Ovary (tissue), 9 donors: ENCODE data around the gene INS. TPM values are rescaled to one million over a fixed set of nuclear protein-coding genes. Genes with fewer than 3 reads are reported as not detected.

Source experiments
- DNase-seq, 5 donors: peaks; one replicate each; pipeline ENCODE4 v3.0.0-alpha.2; 2019 to 2020
- H3K27ac ChIP-seq, 2 donors: fragments of 200-600 bp; one replicate each; pipeline versions ENCODE4 v1.5.1 to v1.8.0; 2019 to 2022
- H3K27me3 ChIP-seq: fragments of 200-600 bp; one replicate; pipeline ENCODE4 v1.8.0; 2022
- H3K36me3 ChIP-seq: fragments of 200-600 bp; sonication (generic); one replicate; pipeline ENCODE4 v1.5.1; 2019
- H3K4me1 ChIP-seq: one replicate; pipeline ENCODE4 v1.8.1; 2013; ENCODE audit warnings: mild to moderate bottlenecking, moderate library complexity; ENCODE audit not compliant: insufficient read depth
- H3K4me3 ChIP-seq: fragments of 200-600 bp; sonication (generic); one replicate; pipeline ENCODE4 v1.5.1; 2017
- H3K9me3 ChIP-seq, 2 donors: fragments of 200-600 bp in 1 of 2; sonication (generic) in 1 of 2; one replicate each; pipeline versions ENCODE4 v1.5.1 to v1.8.1; 2013 to 2019; ENCODE audit warnings: mild to moderate bottlenecking in 1 of 2, moderate library complexity in 1 of 2
- CTCF ChIP-seq, 3 donors: fragments of 450-650 bp in 2 of 3; fragments of 200-600 bp in 1 of 3; IDR thresholded peaks; one replicate each; pipeline versions ENCODE4 v1.5.1 to v1.8.0; 2016 to 2022; ENCODE audit warnings: antibody characterized with exemption in 3 of 3, mild to moderate bottlenecking in 1 of 3
- EP300 ChIP-seq: sonication (generic); formaldehyde crosslinking; IDR thresholded peaks from one replicate; pipeline ENCODE4 v1.6.1; 2017; ENCODE audit warnings: antibody characterized with exemption
- POLR2A ChIP-seq: fragments of 450-650 bp; IDR thresholded peaks from one replicate; pipeline ENCODE4 v1.6.1; 2017; ENCODE audit warnings: antibody characterized with exemption, mild to moderate bottlenecking, moderate library complexity
- WGBS, 3 donors: extraction: QIAGEN DNeasy Blood & Tissue Kit in 1 of 3; methylation state at CpG; one replicate each; pipeline versions ENCODE4 v1.1.5 to v1.1.7; 2013 to 2017; 5-methylcytosine and 5-hydroxymethylcytosine counted together
- intact Hi-C, 4 donors: fragments of 100-400 bp; cut with DNase I; formaldehyde crosslinking; loops; one replicate each; pipeline versions ENCODE4 v1.11.0 to v1.15.1; 2022 to 2023
- polyA plus RNA-seq, 2 donors: library from polyadenylated mRNA; stranded (reverse); fragments of 200-250 nt in 1 of 2; fragments of 350-450 nt in 1 of 2; fragmentation: Illumina TruSeq in 1 of 2; extraction: RNeasy Lipid Tissue Mini Kit (QIAGEN cat#74804) in 1 of 2; gene quantifications; one replicate each; pipeline ENCODE4 v1.2.3, GENCODE V29; 2013 to 2014
- total RNA-seq, 7 donors: library from RNA; depleted of rRNA in 2 of 7; stranded (reverse); fragments of >200 nt in 2 of 7; fragmentation: NEBNext Ultra II Directional in 3 of 7; extraction: Animal tissue kit (Norgen Biotek cat#: 25700) in 3 of 7; gene quantifications; one replicate each; pipeline versions ENCODE4 v1.1.0 to v1.2.4, GENCODE V29; 2016 to 2023
- donor health status: DM: no; HTN: no; CAD: no; lungs with moderate emphysema.
- donor health status: DM: no; HTN: no; CAD: no.
- donor health status: Bipolar disorder and iron deficiency.
- donor health status: DM: yes; HTN: yes; CAD: no.
- donor health status: DM: no; HTN: no; CAD: no.
- donor health status: DM: yes; HTN: yes; CAD: no.

INS gene
- total and polyA plus RNA-seq, 9 donors = 0.89 to 1.4 TPM; not detected in 7

- intact Hi-C loops = loop anchor here (2.0 to 10.0 kb wide), 7 partner anchors 99 to 715 kb away; partner anchors contain the start of genes C11orf21 (in 1 of the 4) and TSPAN32 (in 1 of the 4)
- H3K27ac ChIP-seq = no peak overlapping the region
- WGBS, 3 donors = 88 to 90% (median 89%) methylated on average over 22 of the region's 22 CpGs
- H3K4me1 ChIP-seq = no peaks in the 10 kb centered on the region
- DNase-seq = no peak
- no peak for TF ChIP-seq CTCF (IDR thresholded peaks at IDR 0.05)
- no peak for TF ChIP-seq POLR2A
- no peak for TF ChIP-seq EP300
- H3K9me3 ChIP-seq = no peaks in the 10 kb centered on the region
- H3K36me3 ChIP-seq = no peaks in the 10 kb centered on the region
- H3K27me3 ChIP-seq = no peaks in the 10 kb centered on the region
- no peak overlapping the region for H3K4me3 ChIP-seq
Observed at GRCh38 chr11:2199466-2200341, 38.7 kb upstream of the INS start.

GRCh38 chr11:2198621-2199365 is 37.8 kb upstream of the INS start:
- WGBS, 3 donors = 78 to 85% (median 82%) methylated on average over 21 of the region's 21 CpGs
- H3K27me3 ChIP-seq = no peaks in the 10 kb centered on the region
- H3K36me3 ChIP-seq = no peaks in the 10 kb centered on the region
- H3K4me3 ChIP-seq = no peak overlapping the region
- intact Hi-C loops = loop anchor here (2.0 to 10.0 kb wide), 5 partner anchors 104 to 329 kb away; partner anchors contain the start of genes C11orf21 (in 1 of the 4) and TSPAN32 (in 1 of the 4)
- DNase-seq = no peak
- H3K9me3 ChIP-seq = no peaks in the 10 kb centered on the region
- no peaks in the 10 kb centered on the region for H3K4me1 ChIP-seq
- no peak overlapping the region for H3K27ac ChIP-seq
- TF ChIP-seq CTCF (IDR thresholded peaks at IDR 0.05) = no peak
- TF ChIP-seq POLR2A = no peak
- no peak for TF ChIP-seq EP300

- Histone ChIP-seq H3K27ac (no peak overlapping the region), H3K9me3 (no peaks in the 10 kb centered on the region), H3K4me3 (no peak overlapping the region), H3K36me3 (no peaks in the 10 kb centered on the region), H3K4me1 (no peaks in the 10 kb centered on the region), H3K27me3 (no peaks in the 10 kb centered on the region)
- TF ChIP-seq EP300 = no peak
- TF ChIP-seq POLR2A = no peak
- no peak for TF ChIP-seq CTCF (IDR thresholded peaks at IDR 0.05)
- no peak for DNase-seq
- 78 to 84% (median 79%) methylated on average over 28 of the region's 28 CpGs for WGBS, 3 donors
- intact Hi-C loops = loop anchor here (2.0 to 10.0 kb wide), 5 partner anchors 104 to 329 kb away; partner anchors contain the start of genes C11orf21 (in 1 of the 4) and TSPAN32 (in 1 of the 4)
Observed at GRCh38 chr11:2197771-2198520, 36.9 kb upstream of the INS start.
